GM11168 (cell line): ENCODE data around the gene PCLAF.
"Not testable (repeated sequence)": the region's sequence is repeated elsewhere in the genome, so short reads cannot be mapped to it uniquely, and the experiment has no call there.

Experiments used
- in situ Hi-C: fragments of 300-500 bp; cut with MboI; formaldehyde crosslinking; loops from one replicate; pipeline ENCODE4 v1.12.0; 2022; ENCODE audit warnings: low sequenced_read_pairs; ENCODE audit not compliant: unreplicated experiment

The PCLAF gene

DNA sequence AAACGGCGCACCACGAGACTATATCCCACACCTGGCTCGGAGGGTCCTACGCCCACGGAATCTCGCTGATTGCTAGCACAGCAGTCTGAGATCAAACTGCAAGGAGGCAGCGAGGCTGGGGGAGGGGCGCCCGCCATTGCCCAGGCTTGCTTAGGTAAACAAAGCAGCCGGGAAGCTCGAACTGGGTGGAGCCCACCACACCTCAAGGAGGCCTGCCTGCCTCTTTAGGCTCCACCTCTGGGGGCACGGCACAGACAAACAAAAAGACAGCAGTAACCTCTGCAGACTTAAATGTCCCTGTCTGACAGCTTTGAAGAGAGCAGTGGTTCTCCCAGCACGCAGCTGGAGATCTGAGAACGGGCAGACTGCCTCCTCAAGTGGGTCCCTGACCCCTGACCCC lies 54.3 kb downstream of the PCLAF start:
- in situ Hi-C loops, result not testable (repeated sequence)

- in situ Hi-C loops, result not testable (repeated sequence)
Measured at GRCh38 chr15:64326458-64326857, 54.8 kb downstream of the PCLAF start.

- in situ Hi-C loops, result no loop called here
Measured at GRCh38 chr15:64324165-64324877, 56.9 kb downstream of the PCLAF start.

GRCh38 chr15:64315216-64315615 lies 66.0 kb downstream of the PCLAF start:
- in situ Hi-C loops, result no loop called here

GRCh38 chr15:64314456-64314855 lies 66.8 kb downstream of the PCLAF start:
- in situ Hi-C loops, result no loop called here
